Tibial nerve (tissue), 4 donors: ENCODE measurements around the gene AKAP6. TPM values are rescaled to one million over a fixed set of nuclear protein-coding genes. Genes with fewer than 3 reads are reported as not detected.
A peak's percentile ranks its signal among the peaks of the same experiment; 100 is the strongest.

ENCODE experiments used
- DNase-seq, 2 donors: peaks; one replicate each; pipeline ENCODE4 v3.0.0-alpha.2; 2019; ENCODE audit warnings: low spot score in 2 of 2
- H3K27ac ChIP-seq, 4 donors: fragments of 200-600 bp; sonication (generic) in 3 of 4; one replicate each; pipeline ENCODE4 v1.5.1; 2017 to 2019; ENCODE audit warnings: mild to moderate bottlenecking in 1 of 4
- H3K27me3 ChIP-seq, 2 donors: fragments of 200-600 bp; sonication (generic) in 1 of 2; one replicate each; pipeline versions ENCODE4 v1.5.1 to v1.6.0; 2017 to 2019
- H3K36me3 ChIP-seq, 3 donors: fragments of 200-600 bp; sonication (generic); one replicate each; pipeline ENCODE4 v1.5.1; 2018 to 2019
- H3K4me1 ChIP-seq, 4 donors: fragments of 200-600 bp; sonication (generic) in 3 of 4; one replicate each; pipeline ENCODE4 v1.5.1; 2017 to 2019
- H3K4me3 ChIP-seq, 4 donors: fragments of 200-600 bp; sonication (generic) in 3 of 4; one replicate each; pipeline ENCODE4 v1.5.1; 2017 to 2019; ENCODE audit warnings: mild to moderate bottlenecking in 1 of 4, moderate library complexity in 1 of 4
- H3K9me3 ChIP-seq, 4 donors: fragments of 200-600 bp; sonication (generic) in 3 of 4; one replicate each; pipeline ENCODE4 v1.5.1; 2017 to 2019
- CTCF ChIP-seq, 5 experiments: fragments of 200-600 bp in 3 of 5; fragments of 450-650 bp in 2 of 5; sonication (generic) in 3 of 5; IDR thresholded peaks; one replicate each; pipeline ENCODE4 v1.5.1; 2016 to 2019; ENCODE audit warnings: antibody characterized with exemption in 5 of 5, mild to moderate bottlenecking in 3 of 5, moderate library complexity in 2 of 5
- EP300 ChIP-seq, 2 donors: sonication (generic); formaldehyde crosslinking; IDR thresholded peaks; one replicate each; pipeline ENCODE4 v1.6.1; 2017; ENCODE audit warnings: antibody characterized with exemption in 2 of 2, mild to moderate bottlenecking in 1 of 2
- POLR2A ChIP-seq, 2 donors: fragments of 450-650 bp; IDR thresholded peaks; one replicate each; pipeline ENCODE4 v1.6.1; 2017; ENCODE audit warnings: antibody characterized with exemption in 2 of 2, mild to moderate bottlenecking in 2 of 2, moderate library complexity in 2 of 2
- WGBS, 2 donors: methylation state at CpG; one replicate each; pipeline ENCODE4 v1.1.5; 2018; 5-methylcytosine and 5-hydroxymethylcytosine counted together
- total RNA-seq, 4 donors: library from RNA; depleted of rRNA; stranded (reverse); fragments of >200 nt; gene quantifications; one replicate each; pipeline ENCODE4 v1.1.0, GENCODE V29; 2016

Gene AKAP6
- total RNA-seq, 4 donors from 2014 or later, result 2.1 to 10.7 (median 5.2) TPM

GRCh38 chr14:32656601-32657000 lies 327.5 kb downstream of the AKAP6 start:
- TF ChIP-seq POLR2A (IDR thresholded peaks at IDR 0.05) (no peak), CTCF (IDR thresholded peaks at IDR 0.05) (no peak), EP300 (IDR thresholded peaks at IDR 0.05) (no peak)
- H3K4me3 ChIP-seq, result no peak overlapping the region
- DNase-seq, result no peak
- no peaks in the 10 kb centered on the region for H3K4me1 ChIP-seq
- 93% methylated on average over 3 of the region's 3 CpGs for WGBS, 2 donors
- H3K36me3 ChIP-seq, result no peaks in the 10 kb centered on the region
- H3K9me3 ChIP-seq, result no peaks in the 10 kb centered on the region
- peak overlapping the region in 1 of 4 donors; percentile 10 for H3K27ac ChIP-seq
- H3K27me3 ChIP-seq, result no peaks in the 10 kb centered on the region

- Histone ChIP-seq H3K27me3 (no peaks in the 10 kb centered on the region), H3K4me1 (no peaks in the 10 kb centered on the region), H3K4me3 (no peak overlapping the region), H3K36me3 (no peaks in the 10 kb centered on the region), H3K27ac (peak overlapping the region in 1 of 4 donors; percentile 10), H3K9me3 (no peaks in the 10 kb centered on the region)
- DNase-seq, result peak in 1 of 2 donors; percentile 46
- no peak for TF ChIP-seq CTCF (IDR thresholded peaks at IDR 0.05)
- TF ChIP-seq EP300 (IDR thresholded peaks at IDR 0.05), result peak in 1 of 2 donors; percentile 72
- no peak for TF ChIP-seq POLR2A (IDR thresholded peaks at IDR 0.05)
- 48 to 68% methylated on average over 4 of the region's 4 CpGs for WGBS, 2 donors
These were observed 328.0 kb downstream of the AKAP6 start for GRCh38 chr14:32657081-32657480.

GRCh38 chr14:32661216-32661615 lies 332.1 kb downstream of the AKAP6 start:
- 91 to 95% methylated on average over 6 of the region's 6 CpGs for WGBS, 2 donors
- no peaks in the 10 kb centered on the region for H3K4me1 ChIP-seq
- no peak overlapping the region for H3K4me3 ChIP-seq
- H3K27me3 ChIP-seq, result no peaks in the 10 kb centered on the region
- no peaks in the 10 kb centered on the region for H3K9me3 ChIP-seq
- DNase-seq, result no peak
- no peaks in the 10 kb centered on the region for H3K36me3 ChIP-seq
- TF ChIP-seq CTCF (IDR thresholded peaks at IDR 0.05) (no peak), POLR2A (IDR thresholded peaks at IDR 0.05) (no peak), EP300 (IDR thresholded peaks at IDR 0.05) (no peak)
- H3K27ac ChIP-seq, result no peak overlapping the region

- peaks cover 0 to 6% (median 0%) of the 10 kb centered on the region in 4 donors for H3K4me1 ChIP-seq
- H3K27me3 ChIP-seq, result no peaks in the 10 kb centered on the region
- H3K36me3 ChIP-seq, result no peaks in the 10 kb centered on the region
- DNase-seq, result no peak
- 50 to 57% methylated on average over 1 of the region's 1 CpG for WGBS, 2 donors
- H3K27ac ChIP-seq, result no peak overlapping the region
- no peak for TF ChIP-seq EP300 (IDR thresholded peaks at IDR 0.05)
- TF ChIP-seq CTCF (IDR thresholded peaks at IDR 0.05), result no peak
- no peak for TF ChIP-seq POLR2A (IDR thresholded peaks at IDR 0.05)
- no peaks in the 10 kb centered on the region for H3K9me3 ChIP-seq
- no peak overlapping the region for H3K4me3 ChIP-seq
These were observed 333.1 kb downstream of the AKAP6 start for GRCh38 chr14:32662211-32662610.

GRCh38 chr14:32666308-32666707 lies 337.2 kb downstream of the AKAP6 start:
- no peaks in the 10 kb centered on the region for H3K9me3 ChIP-seq
- peaks cover 0 to 12% (median 0%) of the 10 kb centered on the region in 4 donors for H3K4me1 ChIP-seq
- no peak for DNase-seq
- TF ChIP-seq CTCF (IDR thresholded peaks at IDR 0.05) (no peak), EP300 (IDR thresholded peaks at IDR 0.05) (no peak), POLR2A (IDR thresholded peaks at IDR 0.05) (no peak)
- no peak overlapping the region for H3K4me3 ChIP-seq
- no peaks in the 10 kb centered on the region for H3K27me3 ChIP-seq
- no peak overlapping the region for H3K27ac ChIP-seq
- no peaks in the 10 kb centered on the region for H3K36me3 ChIP-seq
